Central memory CD4-positive, alpha-beta T cell (primary cell): ENCODE data around the gene FLII.

ENCODE experiments used
- DNase-seq: peaks from one replicate; pipeline ENCODE4 v3.0.0; 2022

Gene FLII

GRCh38 chr17:18260332-18261145 is 2.0 kb upstream of the FLII start, which contains the start of gene MIEF2:
Gene MIEF2 (plus strand): TSS chr17:18260662. CDS start chr17:18262721, 2,059 bp downstream.
- peak; percentile 91 for DNase-seq

- DNase-seq: no peak
These were observed 1.2 kb upstream of the FLII start for GRCh38 chr17:18259621-18260331.

GRCh38 chr17:18257982-18258355 is 569 bp downstream of the FLII start:
- DNase-seq: peak; percentile 29

- peak; percentile 18 for DNase-seq
These were observed 1.1 kb downstream of the FLII start for GRCh38 chr17:18257268-18257981.

- DNase-seq: no peak
These were observed 1.8 kb downstream of the FLII start for GRCh38 chr17:18256776-18257175.

- DNase-seq: no peak
These were observed 2.2 kb downstream of the FLII start for GRCh38 chr17:18256351-18256750.

GRCh38 chr17:18254888-18255649 is 3.5 kb downstream of the FLII start:
- no peak for DNase-seq

GRCh38 chr17:18253947-18254821 is 4.4 kb downstream of the FLII start:
- DNase-seq: no peak

GRCh38 chr17:18253187-18253884 is 5.2 kb downstream of the FLII start:
- DNase-seq: no peak

GRCh38 chr17:18252160-18252559 is 6.4 kb downstream of the FLII start:
- DNase-seq: no peak

- no peak for DNase-seq
These were observed 7.3 kb downstream of the FLII start for GRCh38 chr17:18251204-18251603.

GRCh38 chr17:18250708-18251107 is 7.8 kb downstream of the FLII start:
- no peak for DNase-seq

GRCh38 chr17:18250259-18250658 is 8.3 kb downstream of the FLII start:
- DNase-seq: no peak

- no peak for DNase-seq
These were observed 9.7 kb downstream of the FLII start for GRCh38 chr17:18248811-18249210.

GRCh38 chr17:18248300-18248731 is 10.2 kb downstream of the FLII start:
- peak; percentile 52 for DNase-seq

GRCh38 chr17:18247613-18248001 is 10.9 kb downstream of the FLII start:
- no peak for DNase-seq

- no peak for DNase-seq
These were observed 11.5 kb downstream of the FLII start for GRCh38 chr17:18246880-18247612.

GRCh38 chr17:18246109-18246725 is 12.3 kb downstream of the FLII start:
- DNase-seq: no peak

GRCh38 chr17:18245038-18245776 is 13.3 kb downstream of the FLII start:
- DNase-seq: no peak
